RPMI8226 (cell line): ENCODE data around the gene GRK1.

Experiments
- DNase-seq: peaks from one replicate; pipeline ENCODE4 v3.0.0-alpha.2; 2015

GRK1 gene

GRCh38 chr13:113650731-113651148 is 16.3 kb upstream of the GRK1 start:
- no peak for DNase-seq

GRCh38 chr13:113651511-113652403 is 15.3 kb upstream of the GRK1 start:
- no peak for DNase-seq

DNA sequence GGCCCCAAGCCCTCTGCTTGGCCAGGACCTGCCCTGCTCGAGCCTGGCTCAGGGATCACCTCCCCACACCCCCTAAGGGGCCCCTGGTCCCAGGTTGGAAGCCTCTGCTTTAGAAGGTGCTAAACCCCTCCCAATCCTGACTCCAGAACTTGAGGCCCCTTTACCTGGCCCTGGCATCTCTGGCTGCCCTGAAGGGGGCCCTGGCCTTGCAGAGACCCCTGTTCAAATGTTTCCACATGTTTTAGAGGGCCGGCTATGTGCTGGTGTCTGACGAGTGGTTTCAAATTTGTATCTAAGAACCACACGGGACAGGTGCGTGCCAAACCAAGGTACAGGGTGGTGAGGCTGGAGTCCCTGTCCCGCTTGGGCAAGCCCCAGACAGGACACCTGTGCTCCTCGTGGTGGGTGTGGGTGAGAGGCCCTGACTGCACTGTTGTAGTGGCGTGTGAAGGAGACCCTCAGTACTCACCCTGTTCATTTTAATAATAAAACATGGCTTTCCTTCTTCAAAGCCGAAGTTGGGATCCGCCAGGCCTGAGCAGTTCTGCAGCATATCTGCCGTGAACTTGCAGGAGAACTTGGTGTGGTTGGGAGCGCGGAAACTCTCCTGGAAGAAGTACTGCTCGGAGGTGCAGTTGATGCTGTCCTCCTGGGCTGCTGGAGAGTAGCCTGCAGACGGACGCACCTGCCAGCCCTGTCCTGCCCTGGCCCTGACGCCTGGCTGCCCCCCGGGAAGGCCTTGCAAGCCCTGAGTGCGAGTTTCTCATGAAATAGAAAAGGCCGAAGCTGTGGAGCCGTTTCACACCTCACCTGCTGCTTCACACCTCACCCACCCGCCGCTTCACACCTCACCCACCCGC is 14.4 kb upstream of the GRK1 start:
- no peak for DNase-seq

- peak; percentile 76 for DNase-seq
Measured at GRCh38 chr13:113653264-113654174, 13.5 kb upstream of the GRK1 start.

GRCh38 chr13:113654175-113654560 is 12.9 kb upstream of the GRK1 start:
- no peak for DNase-seq

DNA sequence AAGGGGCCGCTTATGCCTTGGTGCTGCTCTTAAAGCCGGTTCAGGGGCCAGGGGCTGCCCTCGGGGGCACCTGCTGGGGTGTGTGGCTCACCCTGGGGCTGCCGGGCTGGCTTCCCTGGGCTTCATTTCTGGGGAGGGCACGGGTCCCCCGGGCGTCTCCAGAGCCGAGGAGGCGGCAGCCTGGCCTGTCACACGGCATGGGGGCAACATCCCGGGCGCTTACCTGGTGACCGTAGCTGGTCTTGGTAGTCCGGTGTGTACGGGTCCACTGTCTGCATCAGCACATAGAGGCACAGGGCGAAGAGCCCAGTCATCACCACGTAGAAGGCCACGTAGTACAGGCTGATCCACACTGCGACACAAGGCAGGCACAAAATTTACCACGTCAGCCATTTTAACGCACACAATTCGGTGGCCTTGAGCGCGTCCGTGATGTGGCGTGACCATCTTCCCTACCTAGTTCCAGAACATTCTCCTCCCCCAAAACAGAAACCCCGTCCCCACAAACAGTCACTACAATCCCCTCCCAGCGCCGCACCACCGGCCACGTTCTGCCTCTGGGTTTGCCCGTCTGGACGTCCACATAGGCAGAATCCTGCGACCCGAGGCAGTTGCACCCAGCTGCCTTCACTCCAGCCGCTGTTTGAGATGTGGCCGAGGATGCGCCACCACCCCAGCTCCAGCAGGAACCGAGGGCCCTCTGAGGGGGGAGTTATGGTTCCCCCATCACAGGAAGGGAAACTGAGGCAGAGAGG is 12.3 kb upstream of the GRK1 start:
- no peak for DNase-seq

GRCh38 chr13:113655346-113656002 is 11.5 kb upstream of the GRK1 start:
- DNase-seq, result no peak

GRCh38 chr13:113656003-113656588 is 10.9 kb upstream of the GRK1 start:
- no peak for DNase-seq

DNA sequence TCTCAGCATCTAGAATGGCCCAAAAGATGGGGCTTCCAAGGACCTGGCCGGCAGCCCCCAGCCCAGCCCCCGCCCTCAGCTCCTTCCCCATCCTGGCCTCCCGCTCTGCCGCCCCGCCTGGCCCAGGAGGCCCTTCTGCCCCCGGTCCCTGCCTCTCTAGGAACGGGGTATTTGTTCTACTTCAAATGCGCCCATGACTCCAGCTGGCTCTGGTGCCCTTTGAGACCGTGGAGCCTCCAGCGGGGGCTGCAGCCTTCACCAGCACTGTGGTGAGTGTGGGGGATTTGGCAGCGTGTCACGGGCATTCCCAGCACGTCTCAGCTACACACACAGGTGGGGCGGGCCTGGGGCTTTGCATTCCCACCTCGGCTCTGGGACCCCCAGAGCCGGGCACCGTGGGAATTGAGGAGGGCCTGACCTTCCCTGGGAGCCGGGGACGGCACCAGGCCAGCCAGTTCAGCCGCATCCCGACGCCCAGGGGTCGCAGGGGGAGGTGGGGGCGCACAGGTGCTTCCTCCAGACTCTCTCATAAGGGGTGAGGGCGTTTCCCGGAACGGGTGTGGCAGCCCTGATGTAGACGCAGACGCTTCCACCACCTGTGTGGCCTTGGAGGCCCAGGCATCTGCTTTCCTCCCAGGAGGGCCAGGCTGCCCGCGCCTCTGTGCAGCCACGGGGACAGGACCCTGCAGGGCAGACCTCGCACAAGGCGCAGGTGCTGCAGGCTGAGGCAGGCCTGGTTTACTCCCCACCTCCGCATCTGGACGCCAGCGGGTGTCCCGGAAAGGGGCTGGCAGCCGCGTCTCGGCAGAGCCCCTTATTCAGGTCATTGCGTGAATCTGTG is 10.0 kb upstream of the GRK1 start:
- DNase-seq, result peak; percentile 67

GRCh38 chr13:113657851-113658741 is 8.9 kb upstream of the GRK1 start, which contains the start of gene ATP4B:
ATP4B (minus strand) TSS chr13:113658198; CDS start chr13:113658144, 54 bp downstream.
- no peak for DNase-seq

DNA sequence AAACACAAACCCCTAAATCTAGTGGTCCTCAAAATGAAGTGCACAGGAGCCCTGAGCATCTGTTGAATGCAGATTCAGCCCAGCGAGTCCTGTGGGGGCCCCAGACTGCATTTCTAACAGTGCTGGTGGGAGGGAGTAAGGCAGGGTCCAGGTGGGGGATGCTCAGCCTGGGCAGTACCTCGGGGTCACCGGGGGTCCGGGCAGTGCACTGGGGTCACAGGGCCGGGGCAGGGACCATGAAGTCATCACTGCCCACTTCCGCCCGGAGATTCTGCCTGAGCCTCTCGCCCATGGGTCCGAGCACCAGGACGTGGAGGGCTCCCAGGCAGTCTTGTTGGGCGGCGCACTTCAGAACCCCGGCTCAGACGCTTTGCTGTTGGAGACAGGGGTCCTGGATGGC is 8.2 kb upstream of the GRK1 start:
- DNase-seq, result no peak

- no peak for DNase-seq
Measured at GRCh38 chr13:113659337-113659736, 7.7 kb upstream of the GRK1 start.

GRCh38 chr13:113660066-113660465 is 7.0 kb upstream of the GRK1 start:
- no peak for DNase-seq

DNA sequence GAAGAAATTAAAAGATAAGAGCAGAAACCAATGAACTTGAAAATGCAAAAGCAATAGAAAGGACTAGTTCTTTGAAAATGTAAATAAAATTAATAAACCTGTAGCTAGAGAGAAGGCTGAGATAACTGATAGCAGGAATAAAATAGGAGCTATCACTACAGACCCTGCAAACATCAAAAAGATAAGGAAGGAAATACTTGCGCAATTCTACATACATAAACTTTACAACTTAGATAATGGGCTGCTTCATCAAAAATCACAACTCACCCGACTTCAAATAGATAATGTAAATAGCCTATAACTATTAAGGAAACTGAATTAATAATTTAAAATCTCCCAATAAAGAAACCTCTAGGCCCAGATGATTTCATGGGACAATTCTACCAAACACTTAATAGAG is 5.5 kb upstream of the GRK1 start:
- DNase-seq, result no peak

GRCh38 chr13:113663934-113664333 is 3.1 kb upstream of the GRK1 start:
- DNase-seq, result no peak

DNA sequence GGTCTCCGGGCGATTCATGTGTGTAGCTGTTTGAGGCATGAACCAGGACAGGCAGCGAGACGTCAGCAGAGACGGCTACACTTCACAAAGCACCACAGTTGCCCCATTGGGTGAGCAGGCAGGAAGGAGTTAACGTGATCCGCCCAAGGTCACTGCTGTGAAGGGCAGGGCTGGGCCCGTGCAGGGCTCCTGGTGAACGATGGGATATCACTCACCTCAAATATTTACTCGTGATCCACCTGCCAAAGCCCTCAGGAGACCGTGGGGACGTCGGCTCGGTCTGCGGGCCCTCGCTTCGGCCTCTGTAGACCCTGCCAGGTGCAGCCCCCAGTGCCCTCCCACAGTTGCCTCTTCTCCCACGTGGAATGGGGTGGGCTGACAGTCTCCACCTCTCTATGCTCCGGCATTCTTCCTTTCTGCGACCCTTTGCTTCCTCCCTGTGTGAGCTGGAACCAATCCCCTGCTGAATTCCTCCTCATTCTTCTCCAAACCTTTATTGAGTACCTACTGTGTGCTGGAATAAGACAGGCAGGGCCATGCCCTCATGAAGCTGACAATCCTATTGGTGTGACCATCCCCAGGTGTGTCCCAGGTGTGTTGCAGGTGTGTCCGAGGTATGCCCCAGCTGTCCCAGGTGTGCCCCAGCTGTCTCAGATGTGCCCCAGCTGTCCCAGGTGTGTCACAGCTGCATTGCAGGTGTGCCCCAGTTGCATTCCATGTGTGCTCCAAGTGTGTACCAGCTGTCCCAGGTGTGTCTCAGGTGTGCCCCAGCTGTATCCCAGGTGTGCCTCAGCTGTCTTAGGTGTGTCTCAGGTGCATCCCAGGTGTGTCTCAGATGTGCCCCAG is 2.0 kb upstream of the GRK1 start:
- DNase-seq, result no peak

DNA sequence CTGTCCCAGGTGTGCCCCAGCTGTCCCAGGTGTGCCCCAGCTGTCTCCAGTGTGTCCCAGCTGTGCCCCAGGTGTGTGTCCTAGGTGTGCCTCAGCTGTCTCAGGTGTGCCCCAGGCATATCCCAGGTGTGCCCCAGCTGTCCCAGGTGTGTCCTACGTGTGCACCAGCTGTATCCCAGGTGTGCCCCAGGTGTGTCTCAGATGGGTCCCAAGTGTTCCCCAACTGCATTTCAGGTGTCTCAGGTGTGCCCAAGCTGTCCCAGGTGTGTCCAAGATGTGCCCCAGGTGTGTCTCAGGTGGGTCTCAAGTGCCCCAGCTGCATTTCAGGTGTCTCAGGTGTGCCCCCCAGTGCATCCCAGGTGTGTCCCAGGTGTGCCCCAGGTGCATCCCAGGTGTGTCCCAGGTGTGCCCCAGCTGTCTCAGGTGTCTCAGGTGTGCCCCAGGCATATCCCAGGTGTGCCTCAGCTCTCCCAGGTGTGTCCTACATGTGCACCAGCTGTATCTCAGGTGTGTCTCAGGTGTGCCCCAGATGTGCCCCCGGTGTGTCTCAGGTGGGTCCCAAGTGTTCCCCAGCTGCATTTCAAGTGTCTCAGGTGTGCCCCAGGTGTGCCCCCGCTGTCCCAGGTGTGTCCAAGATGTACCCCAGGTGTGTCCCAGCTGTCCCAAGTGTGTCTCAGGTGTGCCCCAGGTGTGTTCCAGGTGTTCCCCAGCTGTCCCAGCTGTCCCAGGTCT is 1.3 kb upstream of the GRK1 start:
- DNase-seq, result no peak
